Activated CD4-positive, alpha-beta T cell treated with anti-CD3 and anti-CD28 coated beads, Interleukin-2, Interleukin-4, amounts not matched to agents 100 ng/mL and 50 ng/mL, durations not matched to agents 16 hours and 8 hours (primary cell): ENCODE results near the gene SLC25A13.

Source experiments
- DNase-seq: peaks from one replicate; pipeline ENCODE4 v3.0.0-alpha.2; 2020; ENCODE audit warnings: low spot score

The SLC25A13 gene

GRCh38 chr7:96203786-96204185 lies 118.1 kb downstream of the SLC25A13 start:
- no peak for DNase-seq

- DNase-seq, result no peak
Observed at GRCh38 chr7:96202102-96202501, 119.8 kb downstream of the SLC25A13 start.

- DNase-seq, result no peak
Observed at GRCh38 chr7:96200740-96201139, 121.2 kb downstream of the SLC25A13 start.

GRCh38 chr7:96199421-96199820 lies 122.5 kb downstream of the SLC25A13 start:
- DNase-seq, result no peak

GRCh38 chr7:96198047-96198636 lies 123.8 kb downstream of the SLC25A13 start:
- no peak for DNase-seq

GRCh38 chr7:96196676-96197075 lies 125.2 kb downstream of the SLC25A13 start:
- no peak for DNase-seq

- DNase-seq, result no peak
Observed at GRCh38 chr7:96189129-96189820, 132.6 kb downstream of the SLC25A13 start.

- DNase-seq, result no peak
Observed at GRCh38 chr7:96188591-96188991, 133.3 kb downstream of the SLC25A13 start.

GRCh38 chr7:96188174-96188581 lies 133.7 kb downstream of the SLC25A13 start:
- no peak for DNase-seq

GRCh38 chr7:96187735-96188134 lies 134.2 kb downstream of the SLC25A13 start:
- no peak for DNase-seq

- DNase-seq, result no peak
Observed at GRCh38 chr7:96184783-96185182, 137.1 kb downstream of the SLC25A13 start.

- DNase-seq, result no peak
Observed at GRCh38 chr7:96183163-96183670, 138.7 kb downstream of the SLC25A13 start.

- DNase-seq, result no peak
Observed at GRCh38 chr7:96182424-96183158, 139.3 kb downstream of the SLC25A13 start.

- DNase-seq, result no peak
Observed at GRCh38 chr7:96181174-96181573, 140.7 kb downstream of the SLC25A13 start.

- no peak for DNase-seq
Observed at GRCh38 chr7:96179837-96180236, 142.1 kb downstream of the SLC25A13 start.

- DNase-seq, result no peak
Observed at GRCh38 chr7:96179341-96179740, 142.6 kb downstream of the SLC25A13 start.

- no peak for DNase-seq
Observed at GRCh38 chr7:96178581-96178980, 143.3 kb downstream of the SLC25A13 start.

GRCh38 chr7:96177353-96177752 lies 144.5 kb downstream of the SLC25A13 start:
- DNase-seq, result no peak

GRCh38 chr7:96174812-96175211 lies 147.1 kb downstream of the SLC25A13 start:
- no peak for DNase-seq

GRCh38 chr7:96173781-96174180 lies 148.1 kb downstream of the SLC25A13 start:
- DNase-seq, result no peak

GRCh38 chr7:96169439-96169838 lies 152.5 kb downstream of the SLC25A13 start:
- no peak for DNase-seq

- no peak for DNase-seq
Observed at GRCh38 chr7:96167424-96167823, 154.5 kb downstream of the SLC25A13 start.

- DNase-seq, result no peak
Observed at GRCh38 chr7:96161897-96162296, 160.0 kb downstream of the SLC25A13 start.
